NCI-H748 treated with DMSO at 0.1 percent for 48 hours (cell line): ENCODE results near the gene APBA1.
"Not testable (repeated sequence)": the region's sequence is repeated elsewhere in the genome, so short reads cannot be mapped to it uniquely, and the experiment has no call there.

Experiments used
- DNase-seq: peaks from one replicate; lab custom pipeline; 2025; lab: John Stamatoyannopoulos, UW

Gene APBA1

DNA sequence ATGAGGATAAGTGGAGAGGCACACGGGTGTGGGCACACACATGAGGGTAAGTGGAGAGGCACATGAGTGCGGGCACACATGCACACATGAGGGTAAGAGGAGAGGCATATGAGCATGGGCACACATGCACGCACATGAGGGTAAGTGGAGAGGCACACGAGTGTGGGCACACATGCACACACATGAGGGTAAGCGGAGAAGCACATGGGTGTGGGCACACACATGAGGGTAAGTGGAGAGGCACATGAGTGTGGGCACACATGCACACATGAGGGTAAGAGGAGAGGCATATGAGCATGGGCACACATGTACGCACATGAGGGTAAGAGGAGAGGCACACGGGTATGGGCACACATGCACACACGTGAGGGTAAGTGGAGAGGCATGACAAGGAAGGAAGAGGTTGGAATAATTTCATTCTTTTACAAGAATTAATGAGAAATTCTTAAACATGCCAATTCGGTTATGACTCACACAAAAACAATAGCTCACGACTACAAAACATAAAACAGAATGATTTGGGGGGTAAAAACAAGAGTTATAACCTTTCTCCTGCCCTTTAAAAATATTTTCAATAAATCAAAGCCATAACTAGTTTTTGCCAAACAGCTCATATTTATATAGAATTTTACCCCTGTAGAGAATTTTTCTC lies 67.5 kb downstream of the APBA1 start:
- DNase-seq = no peak

DNA sequence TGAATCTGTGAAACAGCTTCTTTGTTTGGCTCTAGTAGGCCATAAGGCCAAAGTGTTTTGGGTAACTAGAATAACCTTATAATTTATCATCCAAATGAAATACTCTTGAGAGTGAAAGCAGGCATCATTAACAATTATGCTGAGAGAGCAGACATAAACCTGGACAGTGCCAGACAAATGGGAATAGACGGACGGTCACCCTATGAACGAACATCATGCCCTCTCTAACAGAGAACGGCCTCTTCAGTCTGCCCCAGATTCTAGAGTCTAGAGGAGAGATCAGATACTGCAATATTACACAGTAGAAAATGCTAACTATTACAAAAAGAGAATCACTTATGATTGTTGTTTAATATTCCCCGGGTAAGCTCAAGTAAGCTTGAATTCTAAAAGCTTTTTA lies 68.5 kb downstream of the APBA1 start:
- no peak for DNase-seq

DNA sequence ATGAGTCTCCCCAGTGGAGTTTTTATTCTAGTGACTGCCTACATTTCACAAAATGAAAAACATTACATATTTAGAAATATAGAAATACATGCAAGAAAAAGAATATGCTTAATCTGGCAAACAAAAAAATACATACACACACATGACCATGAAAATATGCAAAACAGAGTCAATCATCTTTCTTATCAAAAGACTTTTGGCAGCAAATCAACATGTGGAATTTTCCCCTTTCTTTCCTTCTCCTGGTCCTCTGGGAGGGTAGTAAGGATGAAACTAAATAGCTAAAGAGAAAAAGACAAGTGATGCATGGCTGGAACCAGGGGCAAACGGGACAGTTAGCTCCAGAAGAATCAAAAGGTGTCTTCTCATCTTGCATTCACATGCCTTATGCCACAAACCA lies 69.4 kb downstream of the APBA1 start:
- DNase-seq = no peak

DNA sequence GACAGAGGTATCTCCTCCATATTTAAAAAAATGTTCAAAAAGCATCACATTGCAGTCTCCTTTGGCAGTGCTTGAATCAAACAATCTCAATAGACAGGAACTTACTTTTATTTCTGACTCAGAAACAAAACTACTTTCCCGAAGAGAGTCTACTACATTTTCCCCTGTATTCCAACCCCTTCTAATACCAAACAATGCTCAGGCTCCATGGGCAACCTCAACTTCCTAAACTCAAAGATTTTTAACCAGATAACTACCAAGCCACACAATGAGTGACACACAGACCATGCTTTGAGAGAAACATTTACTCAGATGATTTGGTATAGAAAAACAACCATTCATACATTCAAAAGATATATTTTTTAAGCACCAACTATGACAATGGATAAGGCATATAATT lies 70.5 kb downstream of the APBA1 start:
- no peak for DNase-seq

DNA sequence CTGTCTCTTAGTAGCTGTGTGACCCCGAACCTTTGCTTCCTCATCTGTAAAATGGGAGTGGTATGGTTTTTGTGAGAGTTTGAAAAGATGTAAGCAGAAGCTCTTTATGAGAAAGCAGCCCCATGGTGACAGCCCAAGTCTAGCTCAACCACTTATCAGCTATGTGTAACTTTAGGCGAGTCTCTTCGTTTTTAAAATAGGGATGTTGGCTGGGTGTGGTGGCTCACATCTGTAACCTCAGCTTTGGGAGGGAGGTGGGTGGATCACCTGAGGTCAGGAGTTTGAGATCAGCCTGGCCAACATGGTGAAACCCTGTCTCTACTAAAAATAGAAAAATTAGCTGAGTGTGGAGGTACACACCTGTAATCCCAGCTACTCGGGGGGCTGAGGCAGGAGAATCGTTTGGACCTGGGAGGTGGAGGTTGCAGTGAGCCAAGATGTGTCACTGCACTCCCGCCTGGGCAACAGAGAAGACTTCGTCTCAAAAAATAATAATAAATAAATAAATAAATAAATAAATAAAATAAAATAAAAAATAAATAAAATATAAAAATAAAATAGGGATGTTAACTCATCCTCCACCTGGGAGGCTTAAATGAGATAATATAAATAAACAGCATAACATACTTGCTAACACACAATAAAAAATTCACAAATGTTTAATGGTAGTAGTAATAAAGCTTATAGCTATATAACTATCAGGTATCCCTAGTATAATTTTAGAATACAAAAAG lies 71.7 kb downstream of the APBA1 start:
- no peak for DNase-seq

DNA sequence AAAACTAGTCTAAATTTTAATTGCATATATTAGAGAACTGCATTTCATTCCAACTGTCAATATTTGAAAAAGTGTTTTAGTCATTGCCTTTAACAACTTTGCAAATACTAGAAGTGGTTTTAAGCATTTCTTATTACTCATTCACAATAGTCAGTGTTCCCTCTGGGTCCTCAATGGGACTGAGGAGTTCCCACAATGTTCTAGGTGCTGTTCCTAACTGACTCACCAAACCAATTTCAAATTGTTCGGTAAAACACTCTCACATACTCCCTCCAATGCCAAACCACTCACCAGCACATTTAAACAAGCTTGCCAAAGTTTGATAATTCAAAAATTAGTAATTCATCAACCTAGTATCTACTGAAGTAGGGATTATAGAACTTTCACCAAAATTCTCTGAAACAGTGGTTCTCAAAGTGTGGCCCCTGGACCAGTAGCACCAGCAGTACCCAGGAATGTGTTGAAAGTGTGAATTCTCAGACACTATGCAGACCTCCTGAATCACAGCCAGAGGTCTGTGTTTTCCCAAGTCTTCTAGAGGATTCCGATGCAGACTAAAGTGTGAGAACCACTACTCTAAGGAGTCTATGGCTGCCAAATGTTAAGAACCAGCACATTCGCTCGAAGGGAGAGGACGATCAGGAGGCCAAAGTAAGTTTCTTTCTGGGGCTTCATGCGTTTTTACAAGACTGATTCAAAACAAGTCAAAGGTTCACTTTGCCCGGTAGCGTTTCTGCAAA lies 72.8 kb downstream of the APBA1 start:
- DNase-seq = no peak

DNA sequence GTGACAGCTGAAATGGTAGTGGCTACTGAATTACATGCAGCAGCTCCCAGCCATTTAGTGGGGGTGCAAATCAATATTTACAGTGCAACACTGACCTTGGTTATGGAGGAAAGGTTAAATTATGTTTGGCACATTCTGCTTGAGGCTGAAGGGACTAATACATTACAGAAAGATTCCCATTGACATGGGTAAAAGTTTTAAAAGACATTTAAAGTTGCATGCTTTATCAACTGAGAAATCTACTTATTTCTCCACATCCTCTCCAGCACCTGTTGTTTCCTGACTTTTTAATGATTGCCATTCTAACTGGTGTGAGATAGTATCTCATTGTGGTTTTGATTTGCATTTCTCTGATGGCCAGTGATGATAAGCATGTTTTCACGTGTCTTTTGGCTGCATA lies 75.3 kb downstream of the APBA1 start:
- DNase-seq = not testable (repeated sequence)

DNA sequence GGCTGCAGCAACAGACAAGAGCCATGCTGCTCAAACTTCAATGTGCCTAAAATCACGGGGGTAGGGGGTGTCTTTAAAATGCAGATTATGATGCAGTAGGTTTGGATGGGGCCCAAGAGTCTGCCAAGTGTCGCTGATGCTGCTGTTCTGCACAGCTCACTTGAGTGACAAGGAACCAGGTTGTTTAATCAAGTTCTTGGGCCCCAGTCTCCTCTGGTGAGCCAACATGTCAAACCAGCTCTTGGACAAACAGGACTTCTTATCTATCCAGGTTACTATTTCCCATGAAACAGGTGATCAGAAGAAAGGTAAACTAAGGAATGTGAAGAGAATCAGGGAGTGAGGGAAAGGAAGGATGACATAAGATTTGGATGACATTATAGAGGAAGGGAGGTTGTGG lies 78.0 kb downstream of the APBA1 start:
- DNase-seq = no peak

DNA sequence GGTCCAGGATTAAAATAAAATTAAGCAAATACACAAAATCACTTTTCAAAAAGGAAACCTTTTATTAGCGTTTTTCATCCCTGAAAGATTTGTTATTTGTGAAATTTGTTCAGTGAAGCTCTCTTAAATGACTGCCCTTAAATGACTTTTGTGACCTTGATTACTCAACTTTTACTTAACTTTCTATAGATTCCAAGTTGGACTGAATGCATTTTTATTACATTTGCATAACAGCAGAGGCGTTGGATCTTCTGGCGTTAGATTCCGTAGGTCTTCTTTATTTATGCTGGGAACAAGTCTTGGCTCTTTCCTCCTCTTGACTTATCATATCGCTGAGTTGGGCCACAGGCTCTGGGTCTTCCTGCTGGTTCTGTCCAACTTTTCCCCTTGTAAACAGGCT lies 78.4 kb downstream of the APBA1 start:
- no peak for DNase-seq

DNA sequence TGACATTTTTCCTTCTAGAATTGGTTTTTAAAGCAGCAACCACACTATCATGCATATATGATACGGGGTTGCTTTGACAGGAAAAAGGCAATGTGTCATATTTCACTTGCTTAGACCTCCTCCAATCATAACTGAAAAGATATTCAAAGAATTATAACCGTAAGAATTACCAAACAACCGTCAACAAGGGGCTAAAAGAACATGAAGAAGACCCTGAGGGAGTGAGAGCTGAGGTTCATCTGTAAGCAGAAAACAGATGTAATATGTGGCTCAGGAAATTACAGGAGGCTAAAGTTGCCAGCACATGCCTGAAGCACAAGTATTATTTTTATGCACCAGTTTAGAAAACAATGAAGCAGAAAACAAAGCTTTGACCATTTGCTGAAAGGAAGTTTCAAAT lies 78.9 kb downstream of the APBA1 start:
- no peak for DNase-seq

DNA sequence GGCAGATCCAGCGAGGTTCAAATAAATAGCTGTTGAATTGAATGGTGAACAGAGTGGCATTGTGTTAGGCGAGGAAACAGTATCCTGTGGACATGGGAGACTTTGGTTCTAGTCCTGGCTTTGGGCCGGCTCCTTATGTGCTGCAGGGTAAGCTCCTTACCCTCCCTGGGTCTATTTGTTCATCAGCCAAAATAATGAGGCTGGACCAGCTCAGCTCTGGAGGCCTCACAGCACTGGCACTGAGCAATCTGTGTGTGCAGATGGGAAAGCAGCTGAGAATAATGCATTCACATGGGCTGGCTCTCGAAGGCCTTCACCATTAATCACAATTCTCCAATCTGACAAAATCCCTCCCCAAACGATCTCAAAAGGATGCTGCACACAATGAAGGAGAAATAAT lies 81.9 kb downstream of the APBA1 start:
- DNase-seq = no peak

DNA sequence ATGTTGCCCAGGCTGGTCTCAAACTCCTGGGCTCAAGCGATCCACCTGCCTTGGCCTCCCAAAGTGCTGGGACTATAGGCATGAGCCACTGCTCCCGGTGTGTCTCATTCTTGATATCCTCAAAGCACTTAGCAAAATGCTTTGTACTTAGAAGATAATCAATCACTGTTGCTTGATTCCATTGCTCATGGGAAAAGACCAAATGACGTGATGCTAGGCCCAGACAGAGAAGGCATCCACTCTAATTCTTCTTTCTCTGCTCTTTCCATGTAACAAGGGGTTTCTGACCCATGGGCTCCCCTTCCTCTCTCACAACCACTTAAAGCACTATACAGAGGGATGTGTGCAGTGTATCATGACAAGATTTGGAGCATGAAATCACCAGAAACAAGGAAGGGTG lies 83.0 kb downstream of the APBA1 start:
- no peak for DNase-seq

DNA sequence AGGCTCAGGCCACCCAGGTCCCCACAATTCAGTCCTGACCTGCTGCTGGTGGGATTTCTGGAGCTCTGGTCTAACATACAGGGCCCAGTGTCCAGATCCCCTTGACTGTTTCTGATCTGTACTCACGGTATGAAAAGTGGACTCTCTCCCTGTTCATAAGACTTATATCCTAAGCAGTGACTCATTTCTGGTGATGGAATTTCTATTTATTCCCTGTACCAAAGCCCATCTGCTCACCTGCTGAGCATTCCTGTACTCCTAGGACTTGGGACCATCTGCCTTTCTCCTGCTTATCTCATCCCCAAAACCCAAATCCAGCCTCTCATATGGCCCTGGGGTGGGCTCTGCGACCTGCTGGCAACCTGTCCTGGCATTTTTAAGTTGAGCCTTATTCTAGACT lies 86.6 kb downstream of the APBA1 start:
- DNase-seq = no peak

DNA sequence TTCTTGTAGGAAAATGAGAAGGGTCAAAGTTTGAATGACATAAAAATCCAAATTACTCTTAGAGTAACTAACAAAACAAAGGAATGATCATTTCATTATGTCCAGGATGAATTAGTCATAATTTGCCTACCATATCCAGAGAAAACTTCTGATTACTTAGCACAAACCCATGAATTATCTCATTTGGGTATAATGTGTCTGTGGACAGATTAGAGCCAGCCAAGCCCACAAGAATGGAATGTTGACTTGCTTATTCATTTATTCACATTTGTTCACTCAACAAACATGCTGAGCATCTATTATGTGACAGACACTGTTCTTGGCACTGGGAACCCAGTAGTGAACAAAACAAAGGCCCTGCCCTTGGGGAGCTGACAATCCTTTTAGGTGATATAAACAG lies 87.4 kb downstream of the APBA1 start:
- no peak for DNase-seq

DNA sequence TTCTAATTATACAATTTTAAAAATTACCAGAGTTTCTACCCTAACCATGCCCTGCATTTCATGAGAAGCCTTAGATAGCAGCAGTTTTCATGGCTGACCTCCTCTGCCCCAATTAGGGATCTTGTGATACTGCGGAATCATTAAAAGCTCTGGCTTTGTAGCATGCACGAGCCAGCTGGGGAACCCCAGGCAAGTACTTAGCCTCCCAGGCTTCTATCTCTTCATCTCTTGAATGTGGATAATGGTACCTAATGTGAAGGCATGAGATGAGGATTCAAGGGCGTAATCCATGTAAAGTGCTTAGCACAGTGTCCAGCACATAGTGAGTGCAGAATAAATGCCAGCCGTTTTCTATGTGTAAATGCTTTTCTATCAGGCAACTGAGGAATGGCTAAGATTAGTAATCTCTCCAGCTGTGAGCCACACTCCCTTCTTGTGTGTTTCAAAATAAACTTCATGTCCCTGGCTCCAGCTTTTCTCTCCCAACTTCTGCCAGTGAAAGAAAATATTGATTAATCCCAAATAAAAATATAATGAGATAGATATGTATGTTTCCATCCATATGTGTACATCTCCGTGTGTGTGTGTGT lies 88.4 kb downstream of the APBA1 start:
- DNase-seq = no peak

DNA sequence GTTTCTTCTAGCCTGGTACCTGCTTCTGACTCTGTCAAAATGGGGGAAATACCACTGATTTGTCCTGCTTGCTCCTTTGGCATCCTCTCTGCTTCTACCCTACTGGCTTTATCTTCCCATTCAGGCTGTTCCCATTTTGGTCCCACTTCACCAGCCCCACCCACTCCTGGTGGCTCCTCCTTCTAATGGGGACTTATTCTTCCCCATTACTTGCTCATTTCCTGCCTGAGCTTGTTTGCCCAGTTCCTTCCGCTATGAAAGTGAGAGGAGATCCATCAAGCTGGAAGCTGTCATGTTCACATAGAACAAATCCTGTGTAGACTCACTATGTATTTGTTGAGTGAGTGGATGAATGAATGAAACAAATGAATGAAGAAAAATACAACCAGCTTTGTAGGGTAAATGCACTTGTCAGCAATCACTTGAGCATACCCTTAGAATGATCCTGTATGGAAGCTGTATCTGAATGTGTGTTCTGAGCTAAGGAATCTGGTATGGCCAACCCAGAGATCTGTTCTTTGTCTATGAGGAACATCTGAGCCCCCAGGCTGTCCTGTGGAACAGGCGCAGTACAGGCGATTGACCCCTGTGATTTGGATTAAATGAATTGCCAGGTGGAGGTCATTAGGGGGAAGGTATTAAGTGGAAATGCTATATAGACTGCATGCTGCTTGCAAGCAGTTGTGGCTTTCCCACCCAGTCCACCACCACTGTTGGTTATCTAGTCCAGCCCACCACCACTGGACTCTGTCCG lies 89.5 kb downstream of the APBA1 start:
- DNase-seq = no peak

DNA sequence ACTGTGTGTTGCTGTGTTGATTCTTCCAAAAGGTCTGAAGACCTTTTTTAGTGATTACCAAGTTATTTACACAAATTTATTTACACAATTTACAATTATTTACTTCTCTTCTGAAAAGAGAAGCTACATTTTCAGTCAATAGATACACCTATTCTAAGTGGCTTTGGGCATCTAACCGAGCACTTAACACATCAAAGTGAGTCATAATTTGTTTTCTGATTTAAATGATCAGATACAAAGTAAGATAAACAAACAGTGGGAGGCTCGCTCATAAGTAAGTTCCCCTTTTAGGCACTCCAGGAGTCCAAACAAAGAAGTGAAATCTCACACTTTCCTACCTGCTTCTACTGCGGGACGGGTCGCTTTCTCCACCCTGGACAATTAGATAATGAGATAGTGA lies 90.2 kb downstream of the APBA1 start:
- no peak for DNase-seq

DNA sequence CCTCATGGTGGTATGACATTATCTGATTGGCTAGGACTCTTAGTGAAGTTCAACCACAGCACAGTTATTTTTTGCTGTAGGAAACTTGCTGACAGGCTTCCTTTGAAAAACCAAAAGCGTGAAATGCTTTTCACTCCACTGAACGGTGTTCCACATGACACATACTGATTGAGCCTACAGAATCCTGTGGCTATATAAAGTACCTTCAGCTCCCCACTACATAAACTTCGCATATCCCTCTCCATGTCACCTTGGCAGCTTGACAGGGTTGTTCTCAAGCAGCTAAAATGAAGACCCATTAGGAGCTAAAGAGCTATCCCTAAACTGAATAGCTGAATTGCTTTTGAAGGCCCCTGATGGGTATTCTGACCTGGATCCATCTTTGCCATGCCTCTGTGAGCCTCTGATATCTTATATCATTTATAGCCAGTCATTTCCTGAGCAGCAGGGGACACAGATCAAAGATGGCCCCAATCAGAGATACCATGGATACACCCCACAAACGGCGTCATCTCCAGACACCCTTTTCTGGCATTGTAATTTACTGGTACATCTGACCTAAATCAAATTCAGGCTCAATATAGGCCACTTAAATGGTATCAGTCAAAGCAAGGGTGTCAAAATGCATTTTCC lies 91.5 kb downstream of the APBA1 start:
- no peak for DNase-seq

DNA sequence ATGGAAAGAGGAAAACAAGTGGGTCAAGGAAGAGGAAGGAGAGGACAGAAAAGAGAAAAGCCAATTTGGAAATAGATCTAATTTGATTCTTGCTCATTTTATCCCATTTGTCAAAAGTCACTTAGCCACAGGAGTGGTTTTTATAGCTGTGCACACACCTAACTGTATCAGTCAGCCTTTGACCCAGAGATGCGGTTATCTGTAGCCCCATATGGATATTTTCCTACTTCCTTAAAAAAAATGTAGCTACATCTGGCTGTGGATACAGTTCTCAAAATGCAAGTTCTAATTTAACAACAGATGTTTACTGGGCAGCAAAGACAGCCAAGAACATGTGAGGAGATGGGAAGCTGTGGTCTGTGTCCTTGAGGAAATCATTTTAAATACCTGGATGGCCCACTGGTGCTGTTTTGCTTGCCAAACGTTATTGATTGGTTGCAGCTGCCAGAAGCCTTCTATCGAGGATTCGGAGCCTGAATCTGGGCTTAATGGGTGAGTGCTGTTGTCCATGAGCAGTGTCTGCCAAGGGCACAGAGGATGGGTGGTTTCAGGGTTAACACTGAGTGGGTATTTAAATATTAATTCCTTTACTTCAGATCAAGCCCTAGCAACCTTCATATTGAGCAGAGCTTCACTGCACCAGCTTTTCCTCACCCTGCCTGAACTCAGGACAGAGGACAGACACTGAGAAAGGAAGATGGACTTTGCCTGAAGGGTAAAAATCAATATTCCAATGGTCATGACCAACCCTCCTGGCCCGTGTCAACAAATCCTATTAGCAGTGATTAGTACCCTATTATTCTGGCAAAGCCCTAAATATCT lies 92.2 kb downstream of the APBA1 start:
- no peak for DNase-seq

DNA sequence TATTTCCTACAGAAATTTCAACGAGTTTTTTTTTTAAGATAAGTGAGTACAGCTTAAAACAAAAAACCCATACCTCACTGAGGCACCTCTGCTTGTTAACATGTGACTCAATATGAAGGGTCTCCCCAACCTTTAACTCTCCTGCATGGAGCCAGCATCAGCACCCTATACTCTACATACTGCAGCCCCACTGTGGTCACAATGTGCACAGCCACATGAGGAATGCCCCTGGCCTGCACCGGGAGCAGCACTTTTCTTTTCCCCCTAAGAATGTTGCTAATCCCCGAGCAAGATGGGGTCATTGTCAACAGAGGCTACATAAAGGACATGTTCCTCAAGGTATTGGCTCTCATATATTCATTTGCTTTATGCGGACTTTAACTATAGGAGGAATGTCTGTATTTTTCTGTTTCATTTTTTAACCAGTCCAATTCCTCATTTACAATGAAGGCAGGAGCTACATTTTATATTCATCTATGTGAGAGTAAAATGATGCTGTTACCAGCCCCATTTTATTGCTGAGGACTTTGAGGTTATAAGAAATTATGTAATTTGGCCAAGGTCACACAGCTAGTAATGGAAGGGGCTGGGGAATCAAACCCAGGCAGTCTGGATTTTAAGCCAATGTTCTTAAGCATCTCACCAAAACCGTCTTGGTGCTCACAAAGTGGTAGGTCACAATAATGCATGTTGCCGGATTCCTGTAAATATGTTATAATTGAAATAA lies 93.0 kb downstream of the APBA1 start:
- DNase-seq = no peak
